CD8-positive, alpha-beta memory T cell (primary cell): ENCODE data around the gene RIMS4. TPM values are rescaled to one million over a fixed set of nuclear protein-coding genes. Genes with fewer than 3 reads are reported as not detected.

ENCODE experiments used
- CTCF ChIA-PET: fragments of 350-600 bp; sonication (Branson Sonifier 250); formaldehyde crosslinking; loops from one replicate; lab custom pipeline; 2021; ENCODE audit warnings: antibody characterized with exemption; lab: Charles Lee
- POLR2A ChIA-PET: fragments of 350-600 bp; sonication (Branson Sonifier 250); formaldehyde crosslinking; loops from one replicate; lab custom pipeline; 2021; ENCODE audit warnings: antibody characterized with exemption; lab: Charles Lee
- DNase-seq, 5 donors: peaks; one replicate each; pipeline versions ENCODE4 v3.0.0 to v3.0.0-alpha.2; 2020 to 2022; ENCODE audit warnings: mixed read lengths in 1 of 5
- H3K27ac ChIP-seq: one replicate; pipeline ENCODE4 v1.7.0; 2013; ENCODE audit warnings: low read depth, mild to moderate bottlenecking, low read length, moderate library complexity
- H3K27me3 ChIP-seq: 2 replicates; pipeline ENCODE4 v1.7.0; 2013; ENCODE audit warnings: low read length, mild to moderate bottlenecking; ENCODE audit not compliant: insufficient read depth, poor library complexity, severe bottlenecking
- H3K36me3 ChIP-seq: 2 replicates; pipeline ENCODE4 v1.7.0; 2013; ENCODE audit warnings: mild to moderate bottlenecking, low read length, moderate library complexity; ENCODE audit not compliant: insufficient read depth
- H3K4me1 ChIP-seq: 2 replicates; pipeline ENCODE4 v1.7.0; 2013; ENCODE audit warnings: mild to moderate bottlenecking, low read length, moderate library complexity; ENCODE audit not compliant: insufficient read depth
- H3K4me3 ChIP-seq: 2 replicates; pipeline ENCODE4 v1.7.0; 2013; ENCODE audit warnings: mild to moderate bottlenecking, low read length
- H3K9me3 ChIP-seq: 2 replicates; pipeline ENCODE4 v1.7.0; 2013; ENCODE audit warnings: mild to moderate bottlenecking, low read length
- H3K27ac Mint-ChIP-seq, 8 donors: one replicate each; pipeline ENCODE4 v1.8.0; 2020 to 2021; ENCODE audit warnings: mixed read lengths in 8 of 8, mild to moderate bottlenecking in 6 of 8, inconsistent platforms in 3 of 8, moderate library complexity in 3 of 8
- H3K27me3 Mint-ChIP-seq, 2 donors: one replicate each; pipeline ENCODE4 v1.8.0; 2020 to 2021; ENCODE audit warnings: mixed read lengths in 2 of 2, mild to moderate bottlenecking in 1 of 2, moderate library complexity in 1 of 2
- H3K36me3 Mint-ChIP-seq, 3 donors: one replicate each; pipeline ENCODE4 v1.8.0; 2020 to 2021; ENCODE audit warnings: mixed read lengths in 3 of 3, inconsistent platforms in 1 of 3, mild to moderate bottlenecking in 1 of 3
- H3K4me1 Mint-ChIP-seq, 3 donors: one replicate each; pipeline ENCODE4 v1.8.0; 2020 to 2021; ENCODE audit warnings: mixed read lengths in 3 of 3, inconsistent platforms in 1 of 3, mild to moderate bottlenecking in 1 of 3
- H3K4me3 Mint-ChIP-seq, 7 donors: one replicate each; pipeline ENCODE4 v1.8.0; 2020 to 2021; ENCODE audit warnings: mixed read lengths in 7 of 7, mild to moderate bottlenecking in 6 of 7, moderate library complexity in 4 of 7, inconsistent platforms in 2 of 7
- H3K9me3 Mint-ChIP-seq, 5 donors: one replicate each; pipeline ENCODE4 v1.8.0; 2020 to 2022; ENCODE audit warnings: mixed read lengths in 5 of 5, mild to moderate bottlenecking in 3 of 5, moderate library complexity in 2 of 5, inconsistent platforms in 1 of 5
- polyA plus RNA-seq: library from polyadenylated mRNA; unstranded; fragments of 300-500 nt; fragmentation: Illumina TruSeq; gene quantifications from one replicate; pipeline ENCODE4 v1.2.3, GENCODE V29; 2021
- total RNA-seq, 2 experiments: library from RNA; stranded (reverse); gene quantifications; one replicate each; pipeline ENCODE4 v1.2.3, GENCODE V29; 2021

The RIMS4 gene
- total and polyA plus RNA-seq, 3 experiments from 2014 or later, result not detected

GRCh38 chr20:44772636-44773035, 37.7 kb downstream of the RIMS4 start:
- Histone ChIP-seq H3K36me3 (no peaks in the 10 kb centered on the region), H3K9me3 (no peaks in the 10 kb centered on the region), H3K4me1 (no peaks in the 10 kb centered on the region), H3K27ac (no peak overlapping the region), H3K4me3 (no peak overlapping the region), H3K27me3 (no peaks in the 10 kb centered on the region)
- Mint-ChIP-seq H3K36me3 (no peaks in the 10 kb centered on the region), H3K9me3 (no peaks in the 10 kb centered on the region), H3K4me1 (no peaks in the 10 kb centered on the region), H3K27ac (no peak overlapping the region), H3K27me3 (peaks cover 11 to 34% of the 10 kb centered on the region in 2 donors), H3K4me3 (no peak overlapping the region)
- CTCF ChIA-PET, result no interaction called here
- POLR2A ChIA-PET, result no interaction called here
- DNase-seq, result no peak

DNA sequence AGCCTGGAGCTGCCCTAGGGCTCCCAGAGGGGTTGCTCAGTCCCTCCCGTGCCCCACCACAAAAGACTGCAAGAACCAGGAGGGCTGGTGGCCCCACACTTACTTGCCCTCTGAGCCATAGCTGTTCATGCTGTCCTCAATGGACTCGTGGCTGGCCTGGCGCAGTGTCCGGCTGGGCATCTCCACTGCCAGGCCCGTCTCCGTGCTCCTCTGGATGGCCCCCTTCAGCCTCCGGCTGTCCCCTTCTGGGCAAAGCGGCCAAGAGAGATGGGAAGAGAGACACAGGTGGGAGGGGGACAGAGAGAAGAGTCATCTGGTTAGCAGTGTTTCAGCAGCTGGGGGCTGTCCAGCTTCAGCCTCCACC, 39.2 kb downstream of the RIMS4 start:
- no peaks in the 10 kb centered on the region for H3K36me3 Mint-ChIP-seq
- Histone ChIP-seq H3K9me3 (no peaks in the 10 kb centered on the region), H3K4me3 (no peak overlapping the region), H3K27ac (no peak overlapping the region), H3K36me3 (no peaks in the 10 kb centered on the region), H3K4me1 (no peaks in the 10 kb centered on the region), H3K27me3 (no peaks in the 10 kb centered on the region)
- H3K4me3 Mint-ChIP-seq, result no peak overlapping the region
- ChIA-PET POLR2A (no interaction called here), CTCF (no interaction called here)
- H3K4me1 Mint-ChIP-seq, result no peaks in the 10 kb centered on the region
- DNase-seq, result no peak
- peaks cover 16 to 34% of the 10 kb centered on the region in 2 donors for H3K27me3 Mint-ChIP-seq
- H3K9me3 Mint-ChIP-seq, result no peaks in the 10 kb centered on the region
- H3K27ac Mint-ChIP-seq, result no peak overlapping the region

- H3K4me1 Mint-ChIP-seq, result no peaks in the 10 kb centered on the region
- Histone ChIP-seq H3K27ac (no peak overlapping the region), H3K9me3 (no peaks in the 10 kb centered on the region), H3K36me3 (no peaks in the 10 kb centered on the region), H3K27me3 (no peaks in the 10 kb centered on the region), H3K4me3 (no peak overlapping the region), H3K4me1 (no peaks in the 10 kb centered on the region)
- no peak for DNase-seq
- peaks cover 15 to 38% of the 10 kb centered on the region in 2 donors for H3K27me3 Mint-ChIP-seq
- no peaks in the 10 kb centered on the region for H3K36me3 Mint-ChIP-seq
- no peak overlapping the region for H3K27ac Mint-ChIP-seq
- ChIA-PET CTCF (no interaction called here), POLR2A (no interaction called here)
- H3K9me3 Mint-ChIP-seq, result no peaks in the 10 kb centered on the region
- H3K4me3 Mint-ChIP-seq, result no peak overlapping the region
Observed at GRCh38 chr20:44770484-44771171, 39.7 kb downstream of the RIMS4 start.

DNA sequence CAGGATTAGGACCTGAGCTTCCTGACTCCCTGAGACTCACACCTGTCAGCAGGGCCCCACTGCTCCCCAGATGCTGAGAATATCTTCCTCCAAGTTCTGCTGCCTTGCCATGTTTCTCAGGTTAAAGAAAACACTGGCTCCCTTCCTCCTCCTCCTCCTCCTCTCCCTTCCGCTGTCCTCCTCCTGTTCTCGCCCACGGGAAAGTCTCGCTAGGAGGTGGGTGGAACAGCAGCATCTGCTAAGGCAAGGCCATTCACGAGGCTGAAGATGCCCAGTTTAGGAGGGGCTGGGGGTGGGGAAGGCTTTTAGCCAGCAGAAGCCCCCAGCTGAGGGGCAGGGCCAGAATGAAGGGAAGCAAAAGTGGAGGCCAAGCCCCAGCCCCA, 40.9 kb downstream of the RIMS4 start:
- no peak overlapping the region for H3K4me3 ChIP-seq
- ChIA-PET POLR2A (no interaction called here), CTCF (no interaction called here)
- H3K27ac ChIP-seq, result no peak overlapping the region
- Mint-ChIP-seq H3K4me1 (no peaks in the 10 kb centered on the region), H3K36me3 (no peaks in the 10 kb centered on the region), H3K4me3 (no peak overlapping the region), H3K27ac (no peak overlapping the region), H3K27me3 (peaks cover 15 to 42% of the 10 kb centered on the region in 2 donors), H3K9me3 (no peaks in the 10 kb centered on the region)
- H3K9me3 ChIP-seq, result no peaks in the 10 kb centered on the region
- no peaks in the 10 kb centered on the region for H3K4me1 ChIP-seq
- no peaks in the 10 kb centered on the region for H3K27me3 ChIP-seq
- no peak for DNase-seq
- no peaks in the 10 kb centered on the region for H3K36me3 ChIP-seq

DNA sequence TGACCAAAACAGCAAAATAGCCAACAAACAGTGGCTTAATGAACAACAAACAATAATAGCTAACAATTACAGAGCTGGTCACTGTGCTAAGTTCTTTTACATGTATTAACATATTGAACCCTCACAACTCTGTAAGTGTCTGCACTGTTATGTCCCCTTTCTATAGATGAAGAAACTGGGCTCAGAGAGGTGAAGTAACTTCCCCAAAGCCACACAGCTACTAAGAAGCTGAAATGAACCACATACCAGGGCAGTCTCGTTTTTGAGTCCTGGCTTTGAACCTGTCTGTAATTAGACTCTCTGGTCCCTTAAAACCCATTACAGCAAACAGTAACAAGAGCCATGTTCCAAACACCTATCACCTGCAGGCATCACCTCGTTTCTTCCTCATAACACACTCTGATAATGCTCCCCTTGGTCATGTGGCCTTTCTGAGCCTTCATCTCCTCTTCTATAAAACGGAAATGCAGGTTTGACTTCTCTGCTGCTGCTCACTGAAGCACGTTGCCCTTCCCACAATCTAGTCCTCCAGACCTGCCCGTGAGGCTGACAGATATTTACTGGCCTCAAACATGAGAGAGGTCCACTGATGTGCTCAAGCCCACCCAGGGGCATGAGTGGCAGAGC, 41.4 kb downstream of the RIMS4 start:
- Mint-ChIP-seq H3K4me1 (no peaks in the 10 kb centered on the region), H3K9me3 (no peaks in the 10 kb centered on the region), H3K27ac (no peak overlapping the region), H3K27me3 (peaks cover 15 to 47% of the 10 kb centered on the region in 2 donors), H3K36me3 (no peaks in the 10 kb centered on the region), H3K4me3 (no peak overlapping the region)
- CTCF ChIA-PET, result no interaction called here
- POLR2A ChIA-PET, result no interaction called here
- no peak overlapping the region for H3K27ac ChIP-seq
- no peaks in the 10 kb centered on the region for H3K9me3 ChIP-seq
- H3K36me3 ChIP-seq, result no peaks in the 10 kb centered on the region
- H3K4me3 ChIP-seq, result no peak overlapping the region
- H3K27me3 ChIP-seq, result no peaks in the 10 kb centered on the region
- DNase-seq, result no peak
- no peaks in the 10 kb centered on the region for H3K4me1 ChIP-seq

GRCh38 chr20:44768256-44768655, 42.1 kb downstream of the RIMS4 start:
- CTCF ChIA-PET, result interaction anchor here (0.7 kb wide), 1 partner anchor 14 kb away, joined by 3 read pairs; no protein-coding TSS in a partner anchor
- H3K36me3 Mint-ChIP-seq, result no peaks in the 10 kb centered on the region
- Histone ChIP-seq H3K27ac (no peak overlapping the region), H3K4me3 (no peak overlapping the region), H3K4me1 (no peaks in the 10 kb centered on the region), H3K9me3 (no peaks in the 10 kb centered on the region), H3K27me3 (no peaks in the 10 kb centered on the region), H3K36me3 (no peaks in the 10 kb centered on the region)
- H3K27me3 Mint-ChIP-seq, result peaks cover 15 to 47% of the 10 kb centered on the region in 2 donors
- no peak overlapping the region for H3K4me3 Mint-ChIP-seq
- no peaks in the 10 kb centered on the region for H3K4me1 Mint-ChIP-seq
- POLR2A ChIA-PET, result no interaction called here
- H3K9me3 Mint-ChIP-seq, result no peaks in the 10 kb centered on the region
- no peak overlapping the region for H3K27ac Mint-ChIP-seq
- DNase-seq, result no peak

GRCh38 chr20:44765701-44766347, 44.5 kb downstream of the RIMS4 start:
- ChIA-PET POLR2A (no interaction called here), CTCF (no interaction called here)
- Mint-ChIP-seq H3K27ac (no peak overlapping the region), H3K36me3 (no peaks in the 10 kb centered on the region), H3K4me1 (no peaks in the 10 kb centered on the region), H3K27me3 (peaks cover 12 to 32% of the 10 kb centered on the region in 2 donors), H3K4me3 (no peak overlapping the region), H3K9me3 (no peaks in the 10 kb centered on the region)
- Histone ChIP-seq H3K27me3 (no peaks in the 10 kb centered on the region), H3K36me3 (no peaks in the 10 kb centered on the region), H3K4me3 (no peak overlapping the region), H3K27ac (no peak overlapping the region), H3K9me3 (no peaks in the 10 kb centered on the region), H3K4me1 (no peaks in the 10 kb centered on the region)
- no peak for DNase-seq

DNA sequence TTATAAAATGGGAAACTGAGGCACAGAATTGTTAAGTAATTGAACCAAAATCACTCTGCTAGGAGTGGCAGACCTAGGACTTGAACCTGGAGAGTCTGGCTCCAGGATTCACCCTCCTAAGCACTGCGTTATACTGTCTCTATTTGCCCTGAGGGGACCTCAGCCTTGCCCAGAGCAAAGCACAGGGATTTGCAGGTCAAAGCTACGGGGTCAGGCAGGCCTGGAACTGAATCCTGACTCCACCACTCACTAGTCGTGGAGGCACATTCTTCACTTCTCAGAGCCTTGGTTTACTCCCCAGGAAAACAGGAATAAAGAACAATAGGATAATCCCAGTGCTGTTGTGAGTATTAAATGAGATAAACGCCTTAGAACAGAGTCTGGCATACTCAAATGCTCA, 45.3 kb downstream of the RIMS4 start:
- CTCF ChIA-PET, result no interaction called here
- H3K9me3 Mint-ChIP-seq, result no peaks in the 10 kb centered on the region

More for the DNA sequence above, 45.3 kb downstream of the RIMS4 start:
- peaks cover 12 to 26% of the 10 kb centered on the region in 2 donors for H3K27me3 Mint-ChIP-seq
- no peak for DNase-seq
- H3K27ac Mint-ChIP-seq, result no peak overlapping the region
- no peaks in the 10 kb centered on the region for H3K36me3 Mint-ChIP-seq
- no peak overlapping the region for H3K4me3 ChIP-seq
- no peaks in the 10 kb centered on the region for H3K4me1 ChIP-seq
- no peaks in the 10 kb centered on the region for H3K9me3 ChIP-seq
- H3K36me3 ChIP-seq, result no peaks in the 10 kb centered on the region
- H3K27ac ChIP-seq, result no peak overlapping the region
- POLR2A ChIA-PET, result no interaction called here
- no peaks in the 10 kb centered on the region for H3K4me1 Mint-ChIP-seq
- no peaks in the 10 kb centered on the region for H3K27me3 ChIP-seq
- H3K4me3 Mint-ChIP-seq, result no peak overlapping the region
